GM19455 (cell line): ENCODE data around the gene ZFPM1.

Experiments used
- ATAC-seq: cut with Tn5 transposase; IDR thresholded peaks from one replicate; pipeline ENCODE4 v1.9.1; 2021; ENCODE audit not compliant: unreplicated experiment

Gene ZFPM1

GRCh38 chr16:88495268-88495772 is 42.2 kb downstream of the ZFPM1 start:
- ATAC-seq, result no peak

- ATAC-seq, result no peak
Observed at GRCh38 chr16:88497561-88498462, 44.7 kb downstream of the ZFPM1 start.

- ATAC-seq, result no peak
Observed at GRCh38 chr16:88498576-88499208, 45.6 kb downstream of the ZFPM1 start.

GRCh38 chr16:88499292-88499691 is 46.2 kb downstream of the ZFPM1 start:
- ATAC-seq, result no peak

GRCh38 chr16:88499836-88500251 is 46.8 kb downstream of the ZFPM1 start:
- ATAC-seq, result no peak

- no peak for ATAC-seq
Observed at GRCh38 chr16:88500255-88500661, 47.2 kb downstream of the ZFPM1 start.

- no peak for ATAC-seq
Observed at GRCh38 chr16:88502371-88502770, 49.3 kb downstream of the ZFPM1 start.

- no peak for ATAC-seq
Observed at GRCh38 chr16:88502776-88503280, 49.7 kb downstream of the ZFPM1 start.

- no peak for ATAC-seq
Observed at GRCh38 chr16:88503374-88503770, 50.3 kb downstream of the ZFPM1 start.

GRCh38 chr16:88503771-88504488 is 50.9 kb downstream of the ZFPM1 start:
- ATAC-seq, result no peak

- ATAC-seq, result no peak
Observed at GRCh38 chr16:88504489-88505404, 51.7 kb downstream of the ZFPM1 start.

GRCh38 chr16:88505405-88506082 is 52.5 kb downstream of the ZFPM1 start:
- ATAC-seq, result no peak

- ATAC-seq, result no peak
Observed at GRCh38 chr16:88506723-88507122, 53.6 kb downstream of the ZFPM1 start.

- no peak for ATAC-seq
Observed at GRCh38 chr16:88507231-88507743, 54.2 kb downstream of the ZFPM1 start.

- no peak for ATAC-seq
Observed at GRCh38 chr16:88508376-88508867, 55.3 kb downstream of the ZFPM1 start.

- ATAC-seq, result no peak
Observed at GRCh38 chr16:88508868-88509748, 56.0 kb downstream of the ZFPM1 start.

- no peak for ATAC-seq
Observed at GRCh38 chr16:88509749-88510069, 56.6 kb downstream of the ZFPM1 start.
